ENCODE results near the gene USP14.

GRCh38 chr18:240175-240574, 81.8 kb downstream of the USP14 start:
- no peak for TF ChIP-seq SUZ12 (IDR thresholded peaks at IDR 0.05; ENCODE audit: low read length)
- TF ChIP-seq, protein P1, sequence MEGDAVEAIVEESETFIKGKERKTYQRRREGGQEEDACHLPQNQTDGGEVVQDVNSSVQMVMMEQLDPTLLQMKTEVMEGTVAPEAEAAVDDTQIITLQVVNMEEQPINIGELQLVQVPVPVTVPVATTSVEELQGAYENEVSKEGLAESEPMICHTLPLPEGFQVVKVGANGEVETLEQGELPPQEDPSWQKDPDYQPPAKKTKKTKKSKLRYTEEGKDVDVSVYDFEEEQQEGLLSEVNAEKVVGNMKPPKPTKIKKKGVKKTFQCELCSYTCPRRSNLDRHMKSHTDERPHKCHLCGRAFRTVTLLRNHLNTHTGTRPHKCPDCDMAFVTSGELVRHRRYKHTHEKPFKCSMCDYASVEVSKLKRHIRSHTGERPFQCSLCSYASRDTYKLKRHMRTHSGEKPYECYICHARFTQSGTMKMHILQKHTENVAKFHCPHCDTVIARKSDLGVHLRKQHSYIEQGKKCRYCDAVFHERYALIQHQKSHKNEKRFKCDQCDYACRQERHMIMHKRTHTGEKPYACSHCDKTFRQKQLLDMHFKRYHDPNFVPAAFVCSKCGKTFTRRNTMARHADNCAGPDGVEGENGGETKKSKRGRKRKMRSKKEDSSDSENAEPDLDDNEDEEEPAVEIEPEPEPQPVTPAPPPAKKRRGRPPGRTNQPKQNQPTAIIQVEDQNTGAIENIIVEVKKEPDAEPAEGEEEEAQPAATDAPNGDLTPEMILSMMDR (IDR thresholded peaks at IDR 0.05; ENCODE audit: control extremely low read depth in 1 of 3, insufficient read depth in 1 of 3, low read depth in 1 of 3, low read length in 3 of 3), result no peak
- TF ChIP-seq CEBPB (IDR thresholded peaks at IDR 0.05; ENCODE audit: low read depth, low read length), result no peak
- no peak for TF ChIP-seq POLR2A (IDR thresholded peaks at IDR 0.05; ENCODE audit: control extremely low read depth in 1 of 2, low read depth in 2 of 2, low read length in 2 of 2)
- no peak for TF ChIP-seq ZNF274 (IDR thresholded peaks at IDR 0.05; ENCODE audit: borderline replicate concordance, extremely low read depth, low read length)
- no peak for TF ChIP-seq KDM5A (IDR thresholded peaks at IDR 0.05; ENCODE audit: low read length)
- no peak for TF ChIP-seq TAF1 (IDR thresholded peaks at IDR 0.05; ENCODE audit: low read depth, low read length)
- no peak for TF ChIP-seq POLR2AphosphoS5 (IDR thresholded peaks at IDR 0.05; ENCODE audit: low read depth, low read length)
- no peak for TF ChIP-seq EP300 (IDR thresholded peaks at IDR 0.05; ENCODE audit: borderline replicate concordance in 1 of 2, low read depth in 2 of 2, low read length in 2 of 2)
- TF ChIP-seq EZH2 (IDR thresholded peaks at IDR 0.05; ENCODE audit: low read depth, low read length, severe bottlenecking), result no peak
- TF ChIP-seq BCL11A (IDR thresholded peaks at IDR 0.05; ENCODE audit: low read depth in 2 of 2, low read length in 2 of 2), result no peak
- TF ChIP-seq PHF8 (conservative IDR thresholded peaks at IDR 0.05; ENCODE audit: low read depth, low read length), result no peak
- TF ChIP-seq RFX5 (IDR thresholded peaks at IDR 0.05; ENCODE audit: borderline replicate concordance, low read depth, low read length), result no peak
